Measurements from ENCODE around the gene OR13C9.
"Not testable (repeated sequence)": the region's sequence is repeated elsewhere in the genome, so short reads cannot be mapped to it uniquely, and the experiment has no call there.

- TF ChIP-seq ZC3H10 (CRISPR knock-in tag; IDR thresholded peaks at IDR 0.05); ZFP3 (CRISPR knock-in tag; IDR thresholded peaks at IDR 0.05); ZNF8 (CRISPR knock-in tag; IDR thresholded peaks at IDR 0.05); POU6F1 (CRISPR knock-in tag; IDR thresholded peaks at IDR 0.05; ENCODE audit: borderline replicate concordance, low read depth); ESRRG (CRISPR knock-in tag; IDR thresholded peaks at IDR 0.05); TCF4 (CRISPR knock-in tag; IDR thresholded peaks at IDR 0.05; ENCODE audit: borderline replicate concordance): not testable (repeated sequence)
- TF ChIP-seq, protein P1, sequence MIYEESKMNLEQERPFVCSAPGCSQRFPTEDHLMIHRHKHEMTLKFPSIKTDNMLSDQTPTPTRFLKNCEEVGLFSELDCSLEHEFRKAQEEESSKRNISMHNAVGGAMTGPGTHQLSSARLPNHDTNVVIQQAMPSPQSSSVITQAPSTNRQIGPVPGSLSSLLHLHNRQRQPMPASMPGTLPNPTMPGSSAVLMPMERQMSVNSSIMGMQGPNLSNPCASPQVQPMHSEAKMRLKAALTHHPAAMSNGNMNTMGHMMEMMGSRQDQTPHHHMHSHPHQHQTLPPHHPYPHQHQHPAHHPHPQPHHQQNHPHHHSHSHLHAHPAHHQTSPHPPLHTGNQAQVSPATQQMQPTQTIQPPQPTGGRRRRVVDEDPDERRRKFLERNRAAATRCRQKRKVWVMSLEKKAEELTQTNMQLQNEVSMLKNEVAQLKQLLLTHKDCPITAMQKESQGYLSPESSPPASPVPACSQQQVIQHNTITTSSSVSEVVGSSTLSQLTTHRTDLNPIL (CRISPR knock-in tag; IDR thresholded peaks at IDR 0.05; ENCODE audit: low read depth): not testable (repeated sequence)
- TF ChIP-seq, protein P2, sequence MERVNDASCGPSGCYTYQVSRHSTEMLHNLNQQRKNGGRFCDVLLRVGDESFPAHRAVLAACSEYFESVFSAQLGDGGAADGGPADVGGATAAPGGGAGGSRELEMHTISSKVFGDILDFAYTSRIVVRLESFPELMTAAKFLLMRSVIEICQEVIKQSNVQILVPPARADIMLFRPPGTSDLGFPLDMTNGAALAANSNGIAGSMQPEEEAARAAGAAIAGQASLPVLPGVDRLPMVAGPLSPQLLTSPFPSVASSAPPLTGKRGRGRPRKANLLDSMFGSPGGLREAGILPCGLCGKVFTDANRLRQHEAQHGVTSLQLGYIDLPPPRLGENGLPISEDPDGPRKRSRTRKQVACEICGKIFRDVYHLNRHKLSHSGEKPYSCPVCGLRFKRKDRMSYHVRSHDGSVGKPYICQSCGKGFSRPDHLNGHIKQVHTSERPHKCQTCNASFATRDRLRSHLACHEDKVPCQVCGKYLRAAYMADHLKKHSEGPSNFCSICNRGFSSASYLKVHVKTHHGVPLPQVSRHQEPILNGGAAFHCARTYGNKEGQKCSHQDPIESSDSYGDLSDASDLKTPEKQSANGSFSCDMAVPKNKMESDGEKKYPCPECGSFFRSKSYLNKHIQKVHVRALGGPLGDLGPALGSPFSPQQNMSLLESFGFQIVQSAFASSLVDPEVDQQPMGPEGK (CRISPR knock-in tag; IDR thresholded peaks at IDR 0.05; ENCODE audit: borderline replicate concordance): not testable (repeated sequence)
Measured at GRCh38 chr9:104625964-104626363, 8.0 kb upstream of the OR13C9 start.

Measured in SK-N-SH treated with all-trans-retinoic acid at 6 μM for 48 hours (cell line).